ENCODE results near the gene DDX54.

DNA sequence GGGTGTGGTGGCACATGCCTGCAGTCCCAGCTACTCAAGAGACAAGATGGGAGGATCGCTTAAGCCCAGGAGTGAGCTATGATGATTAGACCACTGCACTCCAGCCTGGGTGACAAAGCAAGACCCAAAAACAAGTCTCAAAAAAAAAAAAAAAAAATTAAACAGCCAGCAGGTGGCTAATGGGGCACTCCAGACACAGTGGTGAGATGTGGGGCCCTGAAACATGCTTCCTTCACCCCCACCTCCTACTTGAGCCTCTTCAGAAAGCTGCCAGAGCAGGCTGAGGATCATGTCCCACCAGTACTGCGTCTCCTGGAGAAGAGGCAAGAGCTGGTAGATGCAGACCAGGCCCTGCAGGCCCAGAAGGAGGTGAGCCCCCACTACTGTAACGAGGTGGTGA, 33.6 kb downstream of the DDX54 start:
- TF ChIP-seq EZH2 (IDR thresholded peaks at IDR 0.05; ENCODE audit: borderline replicate concordance, low read length) = no peak
- TF ChIP-seq, protein P1, sequence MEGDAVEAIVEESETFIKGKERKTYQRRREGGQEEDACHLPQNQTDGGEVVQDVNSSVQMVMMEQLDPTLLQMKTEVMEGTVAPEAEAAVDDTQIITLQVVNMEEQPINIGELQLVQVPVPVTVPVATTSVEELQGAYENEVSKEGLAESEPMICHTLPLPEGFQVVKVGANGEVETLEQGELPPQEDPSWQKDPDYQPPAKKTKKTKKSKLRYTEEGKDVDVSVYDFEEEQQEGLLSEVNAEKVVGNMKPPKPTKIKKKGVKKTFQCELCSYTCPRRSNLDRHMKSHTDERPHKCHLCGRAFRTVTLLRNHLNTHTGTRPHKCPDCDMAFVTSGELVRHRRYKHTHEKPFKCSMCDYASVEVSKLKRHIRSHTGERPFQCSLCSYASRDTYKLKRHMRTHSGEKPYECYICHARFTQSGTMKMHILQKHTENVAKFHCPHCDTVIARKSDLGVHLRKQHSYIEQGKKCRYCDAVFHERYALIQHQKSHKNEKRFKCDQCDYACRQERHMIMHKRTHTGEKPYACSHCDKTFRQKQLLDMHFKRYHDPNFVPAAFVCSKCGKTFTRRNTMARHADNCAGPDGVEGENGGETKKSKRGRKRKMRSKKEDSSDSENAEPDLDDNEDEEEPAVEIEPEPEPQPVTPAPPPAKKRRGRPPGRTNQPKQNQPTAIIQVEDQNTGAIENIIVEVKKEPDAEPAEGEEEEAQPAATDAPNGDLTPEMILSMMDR (IDR thresholded peaks at IDR 0.05; ENCODE audit: low read length) = no peak
